IgD-negative memory B cell (primary cell): Measurements from ENCODE around the gene ZBED4. TPM values are rescaled to one million over a fixed set of nuclear protein-coding genes. Genes with fewer than 3 reads are reported as not detected.
A peak's percentile ranks its signal among the peaks of the same experiment; 100 is the strongest.

Experiments used
- H3K27ac Mint-ChIP-seq, 3 donors: one replicate each; pipeline ENCODE4 v1.8.0; 2020 to 2022; ENCODE audit warnings: mild to moderate bottlenecking in 3 of 3, mixed read lengths in 3 of 3, moderate library complexity in 1 of 3
- H3K27me3 Mint-ChIP-seq: one replicate; pipeline ENCODE4 v1.8.0; 2021; ENCODE audit warnings: mixed read lengths
- H3K36me3 Mint-ChIP-seq: one replicate; pipeline ENCODE4 v1.8.0; 2020; ENCODE audit warnings: mild to moderate bottlenecking, mixed read lengths
- H3K4me1 Mint-ChIP-seq, 3 donors: one replicate each; pipeline ENCODE4 v1.8.0; 2020 to 2022; ENCODE audit warnings: mixed read lengths in 3 of 3, mild to moderate bottlenecking in 1 of 3
- H3K4me3 Mint-ChIP-seq, 4 donors: one replicate each; pipeline ENCODE4 v1.8.0; 2020 to 2022; ENCODE audit warnings: mild to moderate bottlenecking in 4 of 4, mixed read lengths in 4 of 4, moderate library complexity in 3 of 4
- H3K9me3 Mint-ChIP-seq, 3 donors: one replicate each; pipeline ENCODE4 v1.8.0; 2020 to 2021; ENCODE audit warnings: mixed read lengths in 3 of 3, mild to moderate bottlenecking in 1 of 3
- polyA plus RNA-seq: library from polyadenylated mRNA; unstranded; fragments of 300-500 nt; fragmentation: Illumina TruSeq; gene quantifications from one replicate; pipeline ENCODE4 v1.2.3, GENCODE V29; 2021

ZBED4 gene
- polyA plus RNA-seq, 1 donor from 2014 or later = 5.0 TPM

DNA sequence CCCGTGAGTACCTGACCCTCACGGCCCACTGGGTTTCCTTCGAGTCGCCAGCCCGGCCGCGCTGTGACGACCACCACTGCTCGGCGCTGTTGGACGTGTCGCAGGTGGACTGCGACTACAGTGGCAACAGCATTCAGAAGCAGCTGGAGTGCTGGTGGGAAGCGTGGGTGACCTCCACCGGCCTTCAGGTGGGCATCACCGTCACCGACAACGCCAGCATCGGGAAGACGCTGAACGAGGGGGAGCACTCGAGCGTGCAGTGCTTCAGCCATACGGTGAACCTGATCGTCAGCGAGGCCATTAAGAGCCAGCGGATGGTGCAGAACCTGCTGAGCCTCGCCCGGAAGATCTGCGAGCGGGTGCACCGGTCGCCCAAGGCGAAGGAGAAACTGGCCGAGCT lies 32.2 kb downstream of the ZBED4 start:
- Mint-ChIP-seq H3K4me3 (no peak overlapping the region), H3K4me1 (peaks cover 0 to 8% (median 6%) of the 10 kb centered on the region in 3 donors), H3K9me3 (no peaks in the 10 kb centered on the region), H3K27me3 (no peaks in the 10 kb centered on the region), H3K36me3 (peaks cover 15% of the 10 kb centered on the region), H3K27ac (no peak overlapping the region)

DNA sequence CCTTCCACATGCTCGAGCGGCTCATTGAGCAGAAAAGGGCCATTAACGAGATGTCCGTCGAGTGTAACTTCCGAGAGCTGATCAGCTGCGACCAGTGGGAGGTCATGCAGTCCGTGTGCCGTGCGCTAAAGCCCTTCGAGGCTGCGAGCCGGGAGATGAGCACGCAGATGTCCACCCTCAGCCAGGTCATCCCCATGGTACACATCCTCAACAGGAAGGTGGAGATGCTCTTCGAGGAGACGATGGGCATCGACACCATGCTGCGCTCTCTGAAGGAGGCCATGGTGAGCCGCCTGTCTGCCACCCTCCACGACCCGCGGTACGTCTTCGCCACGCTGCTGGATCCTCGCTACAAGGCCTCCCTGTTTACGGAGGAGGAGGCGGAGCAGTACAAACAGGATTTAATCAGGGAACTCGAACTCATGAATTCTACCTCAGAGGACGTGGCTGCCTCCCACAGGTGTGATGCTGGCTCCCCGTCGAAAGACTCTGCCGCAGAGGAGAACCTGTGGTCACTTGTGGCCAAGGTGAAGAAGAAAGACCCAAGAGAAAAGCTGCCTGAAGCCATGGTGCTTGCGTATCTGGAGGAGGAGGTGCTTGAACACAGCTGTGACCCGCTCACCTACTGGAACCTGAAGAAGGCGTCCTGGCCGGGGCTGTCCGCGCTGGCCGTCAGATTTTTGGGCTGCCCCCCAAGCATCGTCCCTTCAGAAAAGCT lies 32.9 kb downstream of the ZBED4 start:
- Mint-ChIP-seq H3K27me3 (no peaks in the 10 kb centered on the region), H3K4me3 (no peak overlapping the region), H3K36me3 (peaks cover 20% of the 10 kb centered on the region), H3K4me1 (peaks cover 0 to 8% (median 6%) of the 10 kb centered on the region in 3 donors), H3K27ac (no peak overlapping the region), H3K9me3 (peaks cover 0 to 4% (median 2%) of the 10 kb centered on the region in 3 donors)

DNA sequence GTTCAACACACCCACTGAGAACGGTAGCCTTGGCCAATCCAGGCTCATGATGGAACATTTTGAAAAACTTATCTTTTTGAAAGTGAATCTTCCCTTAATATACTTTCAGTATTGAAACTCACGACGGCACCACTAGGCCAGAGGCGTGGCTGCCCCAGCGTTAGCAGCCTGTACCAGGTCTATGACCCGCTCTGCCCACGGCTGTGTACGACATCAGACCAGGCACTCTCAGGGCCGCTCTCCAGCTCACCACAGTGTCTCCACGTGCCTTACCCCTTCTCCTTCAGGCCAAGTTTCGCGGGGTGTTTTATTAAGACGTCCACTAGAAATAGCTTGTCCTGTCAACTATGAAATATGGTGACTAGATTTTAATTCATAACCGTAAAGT lies 33.4 kb downstream of the ZBED4 start:
- Mint-ChIP-seq H3K27ac (no peak overlapping the region), H3K9me3 (peaks cover 0 to 5% (median 2%) of the 10 kb centered on the region in 3 donors), H3K4me1 (peaks cover 0 to 8% (median 2%) of the 10 kb centered on the region in 3 donors), H3K36me3 (peaks cover 20% of the 10 kb centered on the region), H3K27me3 (no peaks in the 10 kb centered on the region), H3K4me3 (no peak overlapping the region)

DNA sequence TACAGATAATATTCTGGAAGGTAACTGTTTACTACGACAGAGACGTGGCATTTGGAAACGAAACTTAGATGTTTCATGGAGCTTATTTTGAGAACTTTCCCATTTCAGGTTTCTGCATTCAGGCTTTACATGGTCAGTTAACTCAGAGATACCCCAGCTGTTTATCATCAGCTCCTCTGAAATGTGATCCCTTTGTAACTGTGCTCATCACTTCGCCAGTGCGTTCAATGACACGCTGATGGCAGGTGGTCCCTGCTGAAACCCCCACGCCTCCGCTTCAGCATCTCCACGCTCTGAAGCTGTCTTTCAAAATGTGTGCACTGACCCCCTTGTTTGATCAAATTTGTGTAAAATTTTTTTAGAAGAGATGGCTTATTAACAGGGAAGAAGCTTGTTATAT lies 34.1 kb downstream of the ZBED4 start:
- peaks cover 0 to 8% (median 0%) of the 10 kb centered on the region in 3 donors for H3K4me1 Mint-ChIP-seq
- peaks cover 0 to 5% (median 2%) of the 10 kb centered on the region in 3 donors for H3K9me3 Mint-ChIP-seq
- no peaks in the 10 kb centered on the region for H3K27me3 Mint-ChIP-seq
- H3K36me3 Mint-ChIP-seq = peaks cover 20% of the 10 kb centered on the region
- H3K4me3 Mint-ChIP-seq = no peak overlapping the region
- H3K27ac Mint-ChIP-seq = no peak overlapping the region

DNA sequence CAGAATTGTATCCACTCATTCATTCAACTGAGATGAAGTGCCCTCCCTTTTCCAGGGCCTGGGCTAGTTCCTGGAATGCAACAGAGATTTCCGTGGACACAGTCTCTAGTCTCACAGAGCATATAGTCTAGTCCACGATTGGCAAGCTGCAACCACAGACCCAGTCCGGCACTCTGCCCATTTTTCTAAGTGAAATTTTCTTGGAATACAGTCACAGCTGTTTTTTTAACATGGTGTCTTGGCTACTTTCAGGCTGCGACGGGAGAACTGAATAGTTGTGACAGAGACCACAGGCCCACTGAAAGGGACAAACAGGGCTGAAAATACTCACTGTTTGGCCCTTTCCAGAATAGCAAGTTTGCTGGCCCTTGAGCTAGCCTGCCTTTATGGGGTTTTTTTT lies 35.4 kb downstream of the ZBED4 start:
- Mint-ChIP-seq H3K36me3 (peaks cover 21% of the 10 kb centered on the region), H3K4me3 (no peak overlapping the region), H3K27ac (no peak overlapping the region), H3K4me1 (no peaks in the 10 kb centered on the region), H3K9me3 (peaks cover 0 to 5% (median 2%) of the 10 kb centered on the region in 3 donors), H3K27me3 (no peaks in the 10 kb centered on the region)

DNA sequence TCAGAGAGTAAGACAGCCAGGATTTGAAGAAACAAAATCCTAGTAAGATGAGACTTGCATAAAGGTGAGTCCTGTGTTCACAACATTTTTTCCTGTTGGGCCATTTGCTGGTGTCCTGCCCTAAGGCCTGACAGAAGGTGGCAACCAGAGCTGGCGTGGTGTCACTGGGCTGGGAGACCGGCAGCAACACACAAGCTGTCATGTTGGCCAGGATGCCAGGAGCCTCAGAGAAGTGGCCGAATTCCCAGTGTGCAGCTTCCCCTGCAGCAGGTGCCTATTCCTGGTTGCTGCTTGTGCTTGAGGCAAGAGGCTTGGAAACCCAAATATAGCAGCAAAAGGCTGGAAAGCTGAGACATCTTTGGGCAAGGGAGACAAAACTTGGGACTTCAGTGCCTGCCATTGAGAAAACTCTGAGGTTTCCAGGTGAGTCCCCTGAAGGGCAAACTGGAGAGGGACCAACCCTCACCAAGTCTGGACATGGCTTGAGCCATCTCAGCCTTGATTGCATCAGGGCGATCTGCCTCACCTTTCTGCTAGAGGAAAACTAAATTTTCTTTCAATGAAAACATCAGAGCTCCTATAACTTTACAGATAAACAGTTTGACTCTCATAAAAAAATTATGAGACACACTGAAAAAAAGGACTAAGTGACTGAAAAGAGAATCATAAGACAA lies 38.7 kb downstream of the ZBED4 start:
- no peak overlapping the region for H3K4me3 Mint-ChIP-seq
- H3K9me3 Mint-ChIP-seq = peaks cover 0 to 5% (median 2%) of the 10 kb centered on the region in 3 donors
- peaks cover 23% of the 10 kb centered on the region for H3K36me3 Mint-ChIP-seq
- H3K4me1 Mint-ChIP-seq = no peaks in the 10 kb centered on the region
- H3K27ac Mint-ChIP-seq = no peak overlapping the region
- no peaks in the 10 kb centered on the region for H3K27me3 Mint-ChIP-seq

DNA sequence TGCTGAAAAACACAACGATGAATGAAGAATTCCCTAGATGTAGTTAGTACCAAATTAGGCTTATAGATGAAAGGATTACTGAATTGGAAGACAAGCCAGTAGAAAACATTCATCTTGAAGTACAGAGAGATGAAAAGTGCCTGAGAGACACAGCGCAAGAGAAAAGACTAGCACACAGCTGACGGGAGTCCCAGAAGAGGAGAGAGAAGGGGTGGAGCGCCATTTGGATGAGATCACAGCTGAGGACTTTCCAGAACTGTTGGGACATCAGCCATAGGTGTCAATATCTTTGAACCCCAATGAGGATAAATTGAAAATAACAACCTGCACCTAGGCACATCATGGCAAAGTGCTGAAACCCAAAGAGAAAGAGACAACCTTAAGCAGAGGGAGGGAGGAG lies 39.4 kb downstream of the ZBED4 start:
- no peaks in the 10 kb centered on the region for H3K4me1 Mint-ChIP-seq
- no peak overlapping the region for H3K27ac Mint-ChIP-seq
- no peaks in the 10 kb centered on the region for H3K27me3 Mint-ChIP-seq
- peaks cover 0 to 5% (median 2%) of the 10 kb centered on the region in 3 donors for H3K9me3 Mint-ChIP-seq
- H3K36me3 Mint-ChIP-seq = peaks cover 22% of the 10 kb centered on the region
- no peak overlapping the region for H3K4me3 Mint-ChIP-seq

DNA sequence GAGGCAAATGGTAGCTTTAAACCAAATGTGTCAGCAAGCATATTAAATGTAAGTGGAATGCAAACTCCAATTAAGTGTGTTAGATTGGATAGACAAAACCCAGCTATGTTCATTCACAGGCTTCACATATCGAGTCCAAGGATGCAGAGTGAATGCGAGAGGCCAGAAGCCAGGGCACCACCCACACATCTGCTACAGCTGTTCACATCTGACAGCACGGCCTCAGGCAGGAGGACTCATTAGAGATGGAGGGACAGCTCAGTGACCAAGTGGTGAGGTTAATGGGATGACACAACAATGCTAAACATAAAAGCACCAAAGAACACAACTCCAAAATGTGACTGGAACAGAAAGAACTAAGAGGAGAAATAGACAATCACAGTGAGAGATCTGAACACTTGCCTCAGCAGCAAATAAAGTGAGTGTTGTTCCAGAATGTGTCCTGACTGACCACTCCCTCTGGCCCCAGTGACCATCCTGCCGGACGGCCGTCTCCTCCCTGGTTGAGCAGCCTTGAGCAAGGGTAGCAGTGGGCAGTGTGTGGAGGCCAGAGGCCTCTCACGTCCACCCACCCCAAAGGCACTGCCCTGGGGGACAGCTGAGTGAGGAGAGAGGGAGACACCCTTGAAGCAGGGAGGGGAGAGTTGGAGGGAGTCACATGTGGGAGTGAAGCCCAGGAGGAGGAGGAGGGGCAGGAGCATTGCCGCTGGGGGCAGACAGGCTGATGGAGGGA lies 40.8 kb downstream of the ZBED4 start:
- Mint-ChIP-seq H3K27ac (no peak overlapping the region), H3K9me3 (peaks cover 0 to 5% (median 2%) of the 10 kb centered on the region in 3 donors), H3K36me3 (peaks cover 22% of the 10 kb centered on the region), H3K4me1 (no peaks in the 10 kb centered on the region), H3K4me3 (no peak overlapping the region), H3K27me3 (no peaks in the 10 kb centered on the region)

DNA sequence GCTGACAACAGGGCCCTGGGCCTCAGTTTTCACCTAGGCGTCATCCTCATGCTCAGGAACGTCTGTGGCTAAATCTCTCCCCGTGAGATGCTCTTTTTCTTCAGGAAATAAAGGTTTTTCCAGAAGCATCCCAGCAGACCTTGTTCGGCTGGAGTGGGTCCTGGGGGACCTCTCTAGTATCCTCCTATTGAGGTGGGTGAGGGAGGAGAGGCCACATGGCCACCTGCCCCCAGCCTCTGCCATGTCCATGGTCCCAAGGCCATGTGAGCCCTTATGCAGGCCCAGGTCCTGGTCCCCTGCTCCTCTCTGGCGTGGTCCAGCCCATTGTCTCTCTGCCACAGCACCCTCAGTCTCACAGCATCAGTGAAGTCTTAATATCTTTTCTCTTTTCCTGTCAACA lies 42.6 kb downstream of the ZBED4 start:
- Mint-ChIP-seq H3K4me3 (no peak overlapping the region), H3K4me1 (no peaks in the 10 kb centered on the region), H3K27me3 (no peaks in the 10 kb centered on the region), H3K36me3 (peaks cover 21% of the 10 kb centered on the region), H3K27ac (no peak overlapping the region), H3K9me3 (peaks cover 0 to 3% (median 1%) of the 10 kb centered on the region in 3 donors)

DNA sequence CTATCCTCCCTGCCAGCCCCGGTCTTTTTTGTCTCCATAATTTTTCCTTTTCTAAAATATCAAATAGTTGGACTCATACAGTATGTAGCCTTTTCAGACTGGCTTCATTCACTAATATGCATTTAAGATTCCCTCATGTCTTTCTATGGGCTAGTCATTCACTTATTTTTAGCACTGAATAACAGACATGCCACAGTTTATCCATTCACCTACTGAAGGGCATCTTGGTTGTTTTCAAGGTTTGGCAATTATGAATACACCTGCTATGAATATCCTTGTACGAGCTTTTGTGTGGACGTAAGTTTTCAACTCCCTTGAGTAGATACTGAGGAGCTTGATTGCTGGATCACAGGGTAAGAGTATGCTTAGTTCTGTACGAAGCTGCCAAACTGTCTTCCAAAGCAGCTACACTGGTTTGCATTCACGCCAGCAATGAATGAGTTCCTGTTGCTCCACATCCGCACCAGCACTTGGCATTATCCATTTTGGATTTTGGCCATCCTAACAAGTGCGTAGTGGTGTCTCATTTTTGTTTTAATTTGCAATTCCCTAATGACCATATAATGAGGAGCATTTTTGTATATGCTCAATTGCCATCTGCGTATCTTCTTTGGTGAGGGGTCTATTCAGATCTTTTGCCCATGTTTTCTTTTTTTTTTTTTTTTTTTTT lies 43.5 kb downstream of the ZBED4 start:
- Mint-ChIP-seq H3K9me3 (peaks cover 0 to 2% (median 0%) of the 10 kb centered on the region in 3 donors), H3K4me3 (no peak overlapping the region), H3K36me3 (peaks cover 25% of the 10 kb centered on the region), H3K27me3 (no peaks in the 10 kb centered on the region), H3K4me1 (no peaks in the 10 kb centered on the region), H3K27ac (no peak overlapping the region)

DNA sequence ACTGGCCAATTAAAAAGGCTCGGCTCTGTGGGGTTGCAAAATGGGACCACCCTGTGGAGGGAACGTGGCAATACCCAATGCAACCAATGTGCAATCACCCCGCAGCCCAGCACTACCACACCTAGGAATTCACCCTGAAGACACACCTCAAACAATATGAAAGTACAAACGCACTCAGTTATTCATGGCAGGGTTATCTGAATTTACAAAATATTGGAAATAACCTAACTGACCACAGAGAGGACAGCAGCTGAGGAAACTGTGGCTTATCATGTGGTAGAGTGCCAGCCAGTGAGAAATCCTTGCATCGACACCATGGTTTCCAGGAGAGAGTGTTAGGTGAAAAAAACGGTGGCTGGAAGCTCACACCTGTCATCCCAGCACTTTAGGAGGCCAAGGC lies 45.9 kb downstream of the ZBED4 start:
- Mint-ChIP-seq H3K36me3 (peaks cover 23% of the 10 kb centered on the region), H3K27me3 (no peaks in the 10 kb centered on the region), H3K9me3 (peaks cover 0 to 2% (median 0%) of the 10 kb centered on the region in 3 donors), H3K4me3 (no peak overlapping the region), H3K4me1 (no peaks in the 10 kb centered on the region), H3K27ac (peak overlapping the region in 1 of 3 donors; percentile 47)

DNA sequence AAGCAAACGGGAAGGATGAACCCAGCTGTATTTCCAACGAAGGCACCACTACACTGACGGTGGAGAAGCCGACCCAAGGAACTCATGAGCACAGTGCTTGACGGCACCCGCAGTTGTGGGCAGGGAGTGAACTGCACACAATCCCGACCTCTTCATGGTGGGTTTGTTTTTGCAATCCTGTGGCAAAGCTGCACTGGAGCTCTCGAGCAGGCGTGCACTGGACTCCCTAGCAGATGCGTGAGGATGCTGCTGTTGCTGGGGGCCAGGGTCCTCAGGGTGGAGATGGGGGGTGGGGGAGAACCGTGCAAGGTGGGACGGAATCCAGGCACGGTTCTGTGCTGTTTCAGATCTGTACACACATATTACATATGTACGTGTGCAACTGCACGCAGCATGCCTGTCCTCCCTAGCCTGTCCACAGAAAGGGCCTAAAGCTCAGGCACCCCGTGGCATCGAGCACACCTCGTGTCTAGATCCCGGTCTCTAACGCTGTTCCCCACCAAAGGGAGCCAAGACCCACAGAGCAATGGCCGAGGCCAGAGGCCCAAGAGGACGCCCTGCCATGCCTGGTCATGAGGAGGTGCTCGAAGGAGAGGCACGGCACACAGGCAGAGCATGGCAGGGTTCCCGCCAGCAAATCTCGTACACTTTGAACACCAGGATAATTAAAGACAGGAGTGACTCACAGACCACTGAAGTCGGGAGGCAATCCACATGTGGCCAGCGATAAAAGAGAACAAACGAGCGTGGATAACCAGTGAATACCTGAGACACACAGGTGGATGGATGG lies 47.0 kb downstream of the ZBED4 start:
- Mint-ChIP-seq H3K4me3 (no peak overlapping the region), H3K36me3 (peaks cover 22% of the 10 kb centered on the region), H3K27ac (peak overlapping the region in 1 of 3 donors; percentile 27), H3K27me3 (no peaks in the 10 kb centered on the region), H3K4me1 (no peaks in the 10 kb centered on the region), H3K9me3 (peaks cover 0 to 2% (median 0%) of the 10 kb centered on the region in 3 donors)

DNA sequence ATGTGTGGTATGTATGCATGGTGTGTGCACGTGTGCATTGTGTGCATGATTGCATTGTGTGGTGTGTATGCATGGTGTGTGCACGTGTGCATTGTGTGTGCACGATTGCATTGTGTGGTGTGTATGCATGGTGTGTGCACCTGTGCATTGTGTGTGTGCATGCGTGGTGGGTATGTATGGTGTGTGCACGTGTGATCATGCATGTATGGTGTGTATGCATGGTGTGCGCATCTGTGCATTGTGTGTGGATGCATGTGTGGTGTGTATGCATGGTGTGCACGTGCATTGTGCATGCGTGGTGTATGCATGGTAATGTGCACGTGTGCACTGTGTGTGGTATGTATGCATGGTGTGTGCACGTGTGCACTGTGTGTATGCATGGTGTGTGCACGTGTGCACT lies 47.8 kb downstream of the ZBED4 start:
- Mint-ChIP-seq H3K27me3 (no peaks in the 10 kb centered on the region), H3K4me3 (no peak overlapping the region), H3K27ac (no peak overlapping the region), H3K36me3 (peaks cover 20% of the 10 kb centered on the region), H3K9me3 (peaks cover 0 to 2% (median 0%) of the 10 kb centered on the region in 3 donors), H3K4me1 (no peaks in the 10 kb centered on the region)

DNA sequence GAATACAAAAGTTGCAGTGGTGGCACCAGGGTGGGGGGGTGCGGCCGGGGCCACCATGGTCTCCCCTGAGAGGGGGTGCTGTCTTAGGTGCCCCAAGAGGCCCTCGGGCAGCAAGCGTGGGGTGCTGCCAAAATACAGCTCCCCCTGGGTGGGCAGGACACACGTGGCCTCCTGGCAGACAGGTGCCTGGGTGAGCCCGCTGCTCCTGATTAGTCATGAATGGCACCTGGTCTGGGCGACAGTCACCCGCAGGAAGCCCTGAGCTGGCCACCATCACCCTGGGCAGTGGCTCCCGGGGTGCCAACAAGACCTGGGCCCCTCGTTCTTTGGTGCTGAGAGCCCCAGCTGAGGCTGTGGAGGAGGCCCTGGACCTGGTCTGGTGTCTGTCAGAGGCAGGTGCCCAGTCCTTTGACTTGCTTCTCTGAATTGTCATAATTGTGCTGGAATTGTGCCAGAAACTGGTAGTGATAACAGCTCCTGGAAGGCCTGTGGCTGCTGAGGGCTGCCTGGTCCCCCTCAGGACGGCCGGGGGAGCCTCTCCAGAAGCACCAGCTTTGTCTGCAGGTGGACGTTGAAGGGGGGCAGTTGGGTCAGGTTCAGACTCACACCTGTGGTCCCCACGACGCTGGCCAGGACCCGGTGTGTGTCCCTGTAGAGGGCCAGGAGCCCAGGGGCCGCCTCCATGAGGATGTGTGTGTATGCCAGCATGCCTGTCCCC lies 49.8 kb downstream of the ZBED4 start:
- no peaks in the 10 kb centered on the region for H3K27me3 Mint-ChIP-seq
- no peaks in the 10 kb centered on the region for H3K4me1 Mint-ChIP-seq
- H3K27ac Mint-ChIP-seq = no peak overlapping the region
- no peak overlapping the region for H3K4me3 Mint-ChIP-seq
- peaks cover 15% of the 10 kb centered on the region for H3K36me3 Mint-ChIP-seq
- H3K9me3 Mint-ChIP-seq = peaks cover 0 to 2% (median 0%) of the 10 kb centered on the region in 3 donors
